HG03045 (cell line): ENCODE measurements around the gene NMU.
"Not testable (repeated sequence)": the region's sequence is repeated elsewhere in the genome, so short reads cannot be mapped to it uniquely, and the experiment has no call there.

Source experiments
- ATAC-seq: cut with Tn5 transposase; IDR thresholded peaks from one replicate; pipeline ENCODE4 v1.9.1; 2021; ENCODE audit warnings: mild to moderate bottlenecking, moderate library complexity; ENCODE audit not compliant: unreplicated experiment

The NMU gene, protein sequence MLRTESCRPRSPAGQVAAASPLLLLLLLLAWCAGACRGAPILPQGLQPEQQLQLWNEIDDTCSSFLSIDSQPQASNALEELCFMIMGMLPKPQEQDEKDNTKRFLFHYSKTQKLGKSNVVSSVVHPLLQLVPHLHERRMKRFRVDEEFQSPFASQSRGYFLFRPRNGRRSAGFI

DNA sequence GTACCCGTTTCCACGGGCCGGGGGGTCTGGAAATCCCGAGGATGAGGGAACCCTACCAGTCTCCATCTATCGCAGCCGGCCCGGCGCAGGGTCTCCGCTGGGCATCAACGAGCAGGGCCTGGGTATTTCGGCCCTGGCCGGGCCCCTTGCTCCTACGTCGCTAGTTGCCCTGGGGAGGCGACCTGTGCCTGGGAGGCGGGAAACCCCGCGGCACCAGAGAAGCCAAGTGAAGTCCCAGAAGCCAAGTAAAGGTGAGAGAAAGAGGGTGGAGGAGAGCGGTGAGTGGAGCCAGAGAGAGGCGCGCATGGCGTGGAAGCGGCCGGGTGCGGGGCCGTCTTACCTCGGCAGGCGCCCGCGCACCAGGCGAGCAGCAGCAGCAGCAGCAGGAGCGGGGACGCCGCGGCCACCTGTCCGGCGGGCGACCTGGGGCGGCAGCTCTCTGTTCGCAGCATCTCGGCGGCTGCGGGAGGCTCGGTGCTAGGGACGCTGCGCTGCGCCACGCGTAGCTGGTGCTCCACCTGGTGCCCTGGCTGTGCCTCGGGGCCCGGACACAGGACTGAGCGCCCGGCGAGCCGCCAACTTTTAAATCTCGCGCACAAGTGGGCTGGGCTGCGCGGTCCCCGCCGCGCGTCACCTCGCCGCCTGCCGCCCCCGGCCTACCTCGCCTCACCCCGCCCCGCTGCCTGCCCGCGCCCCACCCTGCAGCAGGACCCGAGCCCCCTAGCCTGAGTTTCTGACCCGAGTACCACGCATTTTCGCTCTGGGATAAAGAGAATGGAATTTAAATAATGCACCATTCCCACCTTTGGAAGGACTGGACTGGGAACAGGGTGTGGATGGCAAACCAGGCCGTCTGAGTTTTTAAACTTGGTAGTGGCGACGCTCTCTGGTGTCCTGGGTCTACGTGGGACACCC is at the start of gene NMU:
NMU (minus strand) TSS at position 558 of the 915 bp plus-strand sequence; CDS start at position 452, 106 bp downstream.
- ATAC-seq: no peak

DNA sequence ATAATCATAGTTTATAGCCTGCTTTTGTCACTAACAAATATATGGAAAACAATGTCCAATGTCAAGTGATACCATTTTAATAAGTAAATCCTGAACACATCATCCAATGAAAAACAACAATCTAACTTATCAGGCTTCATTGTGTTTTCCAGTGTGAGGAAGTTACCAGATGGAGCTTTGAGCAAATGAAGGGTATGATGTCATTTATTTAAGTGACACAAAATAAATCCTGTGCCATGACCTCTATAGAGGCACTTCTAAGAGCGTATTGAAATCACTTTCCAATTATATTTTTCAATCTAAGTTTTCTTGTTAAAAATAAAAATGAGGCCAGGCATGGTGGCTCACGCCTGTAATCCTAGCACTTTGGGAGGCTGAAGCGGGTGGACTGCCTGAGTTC is 48.2 kb upstream of the NMU start:
- no peak for ATAC-seq

DNA sequence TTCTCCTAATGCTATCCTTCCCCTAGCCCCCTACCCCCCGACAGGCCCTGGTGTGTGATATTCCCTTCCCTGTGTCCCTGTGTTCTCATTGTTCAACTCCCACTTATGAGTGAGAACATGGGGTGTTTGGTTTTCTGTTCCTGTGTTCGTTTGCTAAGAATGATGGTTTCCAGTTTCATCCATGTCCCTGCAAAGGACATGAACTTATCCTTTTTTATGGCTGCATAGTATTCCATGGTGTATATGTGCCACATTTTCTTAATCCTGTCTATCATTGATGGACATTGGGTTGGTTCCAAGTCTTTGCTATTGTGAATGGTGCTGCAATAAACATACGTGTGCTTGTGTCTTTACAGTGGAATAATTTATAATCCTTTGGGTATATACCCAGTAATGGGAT is 46.7 kb upstream of the NMU start:
- ATAC-seq: not testable (repeated sequence)

DNA sequence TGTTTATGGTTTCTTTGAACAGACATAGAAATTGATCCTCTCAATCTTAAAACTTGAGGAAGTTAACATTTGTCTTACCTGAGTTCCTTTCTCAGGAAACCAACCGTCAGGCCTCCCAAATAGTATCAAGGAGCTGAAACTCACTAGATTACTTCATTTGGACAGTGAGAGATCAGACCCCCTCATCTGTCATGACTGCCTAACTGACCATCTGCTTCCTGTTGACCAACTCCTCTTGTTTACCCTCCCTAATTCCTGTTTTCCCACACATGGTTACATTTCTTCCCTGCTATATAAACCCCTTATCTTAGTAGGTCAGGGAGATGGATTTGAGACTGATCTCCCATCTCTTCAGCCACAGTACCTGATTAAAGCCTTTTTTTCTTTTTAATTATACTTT is 46.2 kb upstream of the NMU start:
- ATAC-seq: no peak

DNA sequence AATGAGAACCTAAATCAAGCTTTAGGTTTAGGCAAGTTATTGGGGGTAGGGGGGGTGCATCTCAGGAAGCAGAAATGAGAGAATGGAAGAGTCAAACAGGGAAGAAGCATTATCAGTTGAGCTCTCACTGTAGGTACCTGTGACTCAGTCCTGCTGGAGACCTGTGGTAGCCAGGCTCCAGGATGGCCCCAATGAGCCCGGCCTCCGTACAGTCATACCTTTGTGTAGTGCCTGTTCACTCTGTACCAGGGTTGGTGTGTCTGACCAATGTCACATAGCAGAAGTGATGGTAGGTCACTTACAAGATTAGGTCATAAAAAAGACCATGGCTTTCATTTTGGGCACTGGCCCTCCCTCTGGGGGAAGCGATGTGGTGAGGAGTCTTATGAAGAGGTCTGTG is 45.3 kb upstream of the NMU start:
- no peak for ATAC-seq

DNA sequence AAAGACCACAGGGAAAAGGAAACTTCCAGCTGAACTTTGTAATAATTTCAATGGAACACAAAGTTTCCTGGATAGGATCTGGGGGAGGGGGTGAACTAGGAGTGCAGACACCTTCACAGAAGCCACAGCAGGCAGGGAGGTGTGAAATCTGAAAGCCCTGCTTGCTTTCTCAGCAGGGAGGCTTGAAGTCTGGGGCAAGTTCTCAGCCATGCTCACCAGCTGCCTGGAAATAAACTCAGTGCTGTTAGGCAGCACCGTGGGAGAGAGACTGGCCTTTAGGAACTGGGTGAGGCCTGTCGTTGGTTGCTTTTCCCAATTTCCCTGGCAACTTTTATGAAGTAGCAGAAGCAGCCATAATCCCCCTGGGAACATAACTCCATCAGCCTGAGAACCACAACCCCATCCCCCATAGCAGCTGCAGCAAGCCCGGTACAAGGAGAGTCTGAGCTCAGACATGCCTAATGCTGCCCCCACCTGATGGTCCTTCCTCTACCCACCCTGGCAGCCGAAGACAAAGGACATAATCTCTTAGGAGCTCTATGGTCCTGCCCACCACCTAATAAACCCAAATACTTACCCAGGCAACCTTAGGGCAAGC is 39.2 kb upstream of the NMU start:
- ATAC-seq: no peak

DNA sequence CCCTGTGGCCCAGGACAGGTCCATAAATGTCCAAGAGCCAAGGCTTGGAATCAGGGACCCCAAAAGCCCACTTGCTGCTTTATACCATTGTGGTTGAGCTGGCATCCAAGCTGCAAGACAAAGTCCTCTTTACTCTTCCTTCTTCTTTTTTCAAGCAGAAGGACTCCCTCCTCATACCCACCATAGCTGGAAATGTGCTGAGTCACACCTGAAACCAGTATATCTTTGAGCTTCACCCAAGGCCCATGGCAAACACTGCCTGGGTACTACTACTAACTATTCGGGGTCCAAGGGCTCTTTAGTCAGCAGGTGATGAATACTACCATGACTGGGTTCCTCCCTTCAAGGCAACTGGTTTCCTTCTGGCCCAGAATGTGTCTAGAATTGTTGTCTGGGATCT is 37.3 kb upstream of the NMU start:
- ATAC-seq: no peak

DNA sequence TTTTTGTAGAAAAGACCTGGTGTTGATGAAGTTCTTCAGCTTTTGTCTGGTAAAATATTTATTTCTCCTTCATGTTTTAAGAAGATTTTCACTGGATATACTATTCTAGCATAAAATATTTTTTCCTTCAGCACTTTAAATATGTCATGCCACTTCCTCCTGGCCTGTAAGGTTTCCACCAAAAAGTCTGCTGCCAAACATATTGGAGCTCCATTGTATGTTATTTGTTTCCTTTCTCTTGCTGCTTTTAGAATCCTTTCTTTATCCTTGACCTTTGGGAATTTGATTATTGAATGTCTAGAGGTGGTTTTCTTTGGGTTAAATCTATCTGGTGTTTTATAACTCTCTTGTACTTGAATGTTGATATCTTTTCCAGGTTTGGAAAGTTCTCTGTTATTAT is 35.6 kb upstream of the NMU start:
- no peak for ATAC-seq

DNA sequence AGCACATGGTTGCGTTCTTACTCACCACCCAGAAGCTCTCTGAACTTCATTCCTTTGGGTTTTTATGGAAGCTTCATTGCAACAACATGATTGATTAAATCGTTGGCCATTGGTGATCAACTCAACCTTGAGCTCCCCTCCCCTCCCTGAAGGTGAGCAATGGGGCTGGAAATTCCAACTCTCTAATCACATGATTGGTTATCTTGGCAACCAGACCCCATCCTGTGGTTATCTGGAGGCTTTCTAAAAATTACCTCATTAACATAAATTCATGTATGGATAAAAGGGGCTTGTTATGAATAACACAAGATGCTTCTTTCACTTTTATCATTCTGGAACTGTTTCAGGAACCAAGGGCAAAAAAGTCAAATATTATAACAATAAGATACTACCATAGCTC is 34.6 kb upstream of the NMU start:
- ATAC-seq: no peak

DNA sequence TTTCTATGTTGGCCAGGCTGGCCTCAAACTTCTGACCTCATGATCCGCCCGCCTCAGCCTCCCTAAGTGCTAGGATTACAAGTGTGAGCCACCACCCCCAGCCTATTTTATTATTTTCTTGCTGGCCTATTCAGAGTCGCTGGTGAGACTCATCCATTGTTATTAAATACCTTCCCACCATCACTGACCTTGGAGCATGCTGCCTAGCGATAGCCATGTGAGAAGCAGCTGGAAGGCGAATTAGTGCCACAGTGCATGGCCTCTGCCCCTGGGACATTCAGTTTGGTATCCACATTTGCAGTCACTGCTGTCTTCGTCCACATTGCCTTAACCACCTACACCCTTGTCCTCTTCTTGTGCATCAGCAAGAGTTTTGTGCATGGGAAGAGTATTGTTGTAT is 32.4 kb upstream of the NMU start:
- ATAC-seq: no peak

DNA sequence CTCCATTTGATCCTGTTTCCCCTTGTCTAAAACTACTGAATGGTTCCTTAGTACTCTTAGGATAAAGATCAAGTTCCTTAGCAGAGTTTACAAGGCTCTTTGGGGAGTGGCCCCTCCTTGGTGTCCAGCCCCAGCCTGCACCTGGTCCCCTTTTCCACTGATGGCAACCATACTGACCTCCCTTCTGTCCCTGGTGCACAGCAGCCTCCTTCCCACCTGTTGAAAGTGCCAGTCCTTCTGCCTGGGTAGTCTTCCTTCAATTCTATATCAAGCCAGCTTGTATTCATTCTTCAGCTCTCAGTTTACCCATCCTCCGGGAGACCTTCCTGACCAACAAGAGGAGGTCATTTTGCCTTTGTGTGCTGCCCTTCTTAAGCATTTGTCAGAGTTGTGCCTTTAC is 30.4 kb upstream of the NMU start:
- no peak for ATAC-seq

DNA sequence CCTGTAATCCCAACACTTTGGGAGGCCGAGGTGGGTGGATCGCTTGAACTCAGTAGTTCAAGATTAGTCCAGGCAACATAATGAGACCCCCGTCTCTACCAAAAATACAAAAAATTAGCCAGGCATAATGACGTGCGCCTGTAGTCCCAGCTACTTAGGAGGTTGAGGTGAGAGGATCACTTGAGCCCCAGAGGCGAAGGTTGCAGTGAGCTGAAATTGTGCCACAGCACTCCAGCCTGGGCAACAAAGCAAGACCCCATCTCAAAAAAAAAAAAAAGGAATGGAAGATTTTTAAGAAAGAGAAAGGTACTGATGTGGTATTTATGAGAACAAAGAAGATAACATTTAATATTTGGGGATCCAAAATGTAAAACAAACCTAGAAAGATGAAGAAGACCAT is 27.0 kb upstream of the NMU start:
- no peak for ATAC-seq

DNA sequence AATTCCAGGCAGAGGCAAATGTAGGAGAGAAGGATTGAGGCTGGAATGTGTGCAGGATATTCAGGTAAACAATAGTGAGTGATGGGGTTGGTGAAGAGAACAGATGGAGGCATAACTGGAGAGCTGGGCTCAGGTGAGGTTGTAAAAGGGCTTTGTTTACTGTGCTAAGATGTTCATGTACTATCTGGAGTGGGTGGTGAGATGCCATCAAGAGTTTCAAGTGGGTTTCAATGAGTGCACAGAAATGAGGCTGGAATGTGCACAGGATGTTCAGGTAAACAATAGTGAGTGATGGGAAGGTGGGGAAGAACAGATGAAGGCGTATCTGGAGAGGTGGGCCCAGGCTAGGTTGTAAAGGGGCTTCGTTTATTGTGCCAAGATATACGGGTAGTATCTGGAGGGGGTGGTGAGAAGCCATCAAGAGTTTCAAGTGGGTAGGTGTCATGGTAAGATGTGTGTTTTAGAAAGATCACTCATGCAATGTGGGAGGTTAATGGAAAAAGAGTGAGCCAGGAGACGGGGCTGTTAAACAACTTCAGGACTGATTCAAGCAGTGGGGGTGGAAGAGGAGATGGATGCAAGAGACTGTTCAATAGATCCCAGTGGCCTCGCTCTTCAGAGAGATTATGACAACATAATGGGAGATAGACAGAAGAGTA is 25.4 kb upstream of the NMU start:
- no peak for ATAC-seq

DNA sequence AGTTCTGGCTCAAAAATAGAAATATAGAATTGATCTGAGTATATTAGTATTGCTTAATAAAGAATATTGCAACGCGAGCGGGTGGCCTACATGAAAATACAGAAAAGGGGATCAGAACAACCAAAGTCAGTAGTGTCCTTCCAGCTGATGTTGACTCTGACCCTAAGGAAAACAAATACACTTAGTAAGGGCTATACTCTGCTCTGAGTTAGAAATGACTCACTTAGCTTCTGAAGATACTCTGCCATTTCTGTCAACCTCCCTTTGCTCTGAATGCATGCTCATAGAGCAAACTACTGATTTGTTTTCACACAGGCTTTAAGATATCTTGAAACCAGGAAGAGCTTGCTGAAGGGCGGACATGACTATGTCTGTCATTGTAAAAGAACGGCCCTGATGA is 22.6 kb upstream of the NMU start:
- no peak for ATAC-seq

DNA sequence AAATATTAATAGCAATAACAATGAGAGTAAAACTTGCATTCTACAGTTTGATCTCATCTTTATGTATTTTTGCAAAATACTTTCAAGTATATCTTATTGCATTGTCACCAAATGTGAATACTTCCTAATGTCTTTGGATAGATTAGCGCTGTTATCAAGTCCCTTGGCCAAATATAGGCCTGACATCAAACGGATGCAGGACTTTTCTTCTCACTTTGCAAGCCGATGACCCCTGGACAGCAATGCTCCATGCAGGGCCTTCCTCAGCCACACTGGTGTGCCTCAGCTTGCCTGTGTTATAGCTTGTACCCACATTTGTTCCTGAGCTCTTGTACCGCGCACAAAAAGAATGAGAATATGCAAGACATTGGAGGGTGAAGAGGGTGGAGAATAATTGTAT is 18.0 kb upstream of the NMU start:
- ATAC-seq: no peak

DNA sequence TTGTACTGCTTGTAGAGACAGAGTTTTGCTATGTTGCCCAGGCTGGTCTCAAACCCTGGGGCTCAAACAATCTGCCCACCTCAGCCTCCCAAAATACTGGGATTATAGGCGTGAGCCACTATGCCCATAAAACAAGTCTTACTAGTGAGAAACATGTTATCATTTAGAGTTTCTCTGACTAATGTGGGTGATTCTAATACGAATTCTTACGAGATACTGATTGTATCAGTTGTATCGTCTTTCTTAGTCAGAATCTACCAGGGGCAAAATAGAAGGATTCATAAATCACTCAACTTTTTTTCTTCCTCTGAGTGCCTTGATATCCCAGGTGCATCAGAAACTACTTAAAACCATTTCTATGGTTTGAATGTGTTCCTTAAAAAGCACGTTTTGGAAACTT is 14.4 kb upstream of the NMU start:
- no peak for ATAC-seq

DNA sequence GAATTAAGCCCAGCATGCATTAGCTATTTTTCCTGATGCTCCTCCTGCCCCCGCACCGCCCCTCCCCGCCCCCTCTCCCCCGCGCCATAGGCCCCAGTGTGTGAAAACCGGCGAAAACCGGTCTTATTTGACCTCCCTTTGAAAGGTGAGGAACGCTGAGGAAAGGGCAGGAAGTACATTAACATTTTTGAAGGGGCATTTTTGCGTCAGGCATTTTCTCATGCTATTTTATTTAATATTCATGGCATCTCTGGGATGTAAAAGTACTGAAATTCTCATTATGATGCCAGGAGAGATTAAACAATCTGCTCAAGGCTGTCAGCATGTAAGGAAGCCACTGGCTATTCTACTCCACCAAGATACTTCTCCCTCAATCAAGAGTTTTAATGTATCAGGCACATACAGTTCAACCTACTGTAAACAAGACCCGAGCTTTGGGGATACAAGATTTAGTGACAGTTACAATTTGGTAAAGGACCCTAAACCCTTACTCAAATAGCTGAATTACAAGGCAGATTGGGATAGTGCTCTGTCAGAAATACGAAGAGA is 1.2 kb upstream of the NMU start:
- ATAC-seq: no peak

DNA sequence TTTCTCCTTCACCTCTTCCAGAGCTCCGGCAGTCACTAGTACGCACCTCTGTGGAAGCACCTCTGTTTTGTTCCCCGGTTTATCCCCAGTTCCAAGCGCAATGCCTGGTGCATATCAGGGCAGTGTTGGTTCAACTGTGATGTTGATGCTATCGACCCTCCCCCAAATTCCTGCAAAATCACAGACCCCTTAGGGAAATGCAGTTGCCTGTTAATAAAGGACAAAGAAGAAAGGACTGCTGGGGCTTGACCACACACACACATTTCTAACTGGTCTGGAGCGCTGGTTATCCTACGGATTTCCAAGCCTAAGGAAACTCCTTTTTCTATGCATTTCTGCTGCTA is 530 bp upstream of the NMU start:
- no peak for ATAC-seq

DNA sequence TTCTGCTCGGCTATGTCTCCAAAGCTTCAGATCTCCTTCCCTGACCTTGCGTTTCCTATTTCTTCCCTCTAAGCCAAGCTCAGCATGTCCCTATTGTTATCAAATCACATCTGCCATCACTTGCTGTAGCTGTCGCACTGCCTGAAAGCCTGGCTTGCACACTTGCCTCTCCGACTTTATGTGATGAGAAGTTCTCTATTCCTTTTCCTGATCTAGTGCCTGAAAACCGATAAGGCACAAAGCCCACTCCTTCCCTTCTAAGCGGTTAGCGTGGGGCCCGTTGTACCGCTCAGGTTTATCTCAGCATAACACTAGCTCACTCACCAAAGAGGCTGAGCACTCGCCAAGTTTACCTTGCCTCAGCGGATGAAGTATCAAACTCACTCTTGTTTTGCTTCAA is 816 bp downstream of the NMU start:
- ATAC-seq: no peak

DNA sequence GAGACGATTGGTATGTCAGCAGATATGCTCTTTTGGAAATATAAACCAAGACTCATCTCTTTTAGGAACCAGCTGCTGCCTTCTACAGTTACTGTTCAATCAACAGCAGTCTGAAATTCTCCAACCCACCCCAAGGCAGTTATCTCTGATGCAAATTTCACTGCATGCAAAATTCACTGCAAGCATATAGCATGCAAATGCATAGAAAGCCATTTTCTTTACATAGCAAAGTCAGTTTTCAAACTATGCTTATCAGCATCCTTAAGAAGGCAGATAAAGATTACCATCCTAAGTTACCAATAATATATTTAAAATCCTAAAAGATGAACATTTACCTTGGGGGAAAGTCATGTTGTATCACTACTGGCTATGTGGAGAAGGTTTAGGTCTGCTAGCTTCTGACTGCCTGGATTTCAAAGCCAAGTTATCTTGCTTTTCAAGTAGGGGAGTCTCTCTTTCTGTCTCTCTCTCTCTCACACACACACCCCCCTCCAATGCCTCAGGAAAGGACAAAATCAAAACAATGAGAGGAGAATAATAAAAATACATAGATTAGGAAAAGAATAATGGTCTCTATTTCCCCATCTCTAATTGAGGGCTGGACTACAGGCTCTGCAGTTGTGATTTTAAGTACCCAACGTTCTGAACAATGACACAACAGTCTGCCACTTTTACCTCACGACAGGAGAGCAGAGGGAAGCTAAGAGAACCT is 1.5 kb downstream of the NMU start:
- no peak for ATAC-seq

DNA sequence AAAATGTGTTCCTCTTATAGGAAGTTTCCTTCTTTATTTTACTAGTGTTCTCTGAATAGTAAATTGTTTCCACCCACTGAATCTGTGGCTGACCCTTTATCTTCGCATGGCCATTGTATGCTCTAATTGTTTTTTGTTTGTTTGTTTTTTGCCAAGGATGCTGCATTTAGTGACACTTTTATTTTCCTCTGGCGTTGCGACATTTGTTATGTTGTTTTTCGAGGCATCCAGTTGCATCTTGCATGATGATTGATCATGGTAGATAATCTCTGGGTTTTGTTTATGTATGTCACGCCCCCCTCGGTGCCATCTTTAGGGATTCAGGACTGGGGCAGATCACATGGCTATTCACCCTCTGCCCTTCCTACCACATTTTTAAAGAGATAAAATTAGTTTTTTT is 2.2 kb downstream of the NMU start:
- no peak for ATAC-seq
